ENCODE measurements around the gene MOSMO.

- TF ChIP-seq POLR2A (IDR thresholded peaks at IDR 0.05; ENCODE audit: low read length) (no peak), GATA1 (IDR thresholded peaks at IDR 0.05; ENCODE audit: low read depth, low read length) (no peak)
Measured at GRCh38 chr16:22035153-22035552, 27.2 kb downstream of the MOSMO start.
